ENCODE results near the gene CACNA1I.

CACNA1I gene

GRCh38 chr22:39664485-39665200, 94.1 kb downstream of the CACNA1I start:
- peak in 1 of 56 donors; percentile 12 for DNase-seq

GRCh38 chr22:39665229-39665628, 94.7 kb downstream of the CACNA1I start:
- DNase-seq, result no peak

- no peak for DNase-seq
Observed at GRCh38 chr22:39665661-39666431, 95.3 kb downstream of the CACNA1I start.

- no peak for DNase-seq
Observed at GRCh38 chr22:39666495-39666894, 95.9 kb downstream of the CACNA1I start.

- no peak for DNase-seq
Observed at GRCh38 chr22:39666926-39667325, 96.4 kb downstream of the CACNA1I start.

- no peak for DNase-seq
Observed at GRCh38 chr22:39669432-39669831, 98.9 kb downstream of the CACNA1I start.

GRCh38 chr22:39671936-39672335, 101.4 kb downstream of the CACNA1I start:
- DNase-seq, result no peak

- no peak for DNase-seq
Observed at GRCh38 chr22:39674536-39674935, 104.0 kb downstream of the CACNA1I start.

- DNase-seq, result no peak
Observed at GRCh38 chr22:39675947-39676346, 105.4 kb downstream of the CACNA1I start.

- DNase-seq, result no peak
Observed at GRCh38 chr22:39677967-39678366, 107.4 kb downstream of the CACNA1I start.

- DNase-seq, result no peak
Observed at GRCh38 chr22:39678862-39679490, 108.4 kb downstream of the CACNA1I start.

- no peak for DNase-seq
Observed at GRCh38 chr22:39679652-39680051, 109.1 kb downstream of the CACNA1I start.

GRCh38 chr22:39680486-39680885, 109.9 kb downstream of the CACNA1I start:
- no peak for DNase-seq

GRCh38 chr22:39681038-39681861, 110.7 kb downstream of the CACNA1I start:
- no peak for DNase-seq

- no peak for DNase-seq
Observed at GRCh38 chr22:39682994-39683393, 112.4 kb downstream of the CACNA1I start.

GRCh38 chr22:39683639-39684038, 113.1 kb downstream of the CACNA1I start:
- DNase-seq, result no peak

- DNase-seq, result no peak
Observed at GRCh38 chr22:39684702-39685281, 114.2 kb downstream of the CACNA1I start.

GRCh38 chr22:39685336-39686177, 115.0 kb downstream of the CACNA1I start:
- DNase-seq, result no peak

GRCh38 chr22:39686178-39686620, 115.6 kb downstream of the CACNA1I start:
- DNase-seq, result no peak
